H1 (cell line): ENCODE results near the gene RASGRF1. TPM values are rescaled to one million over a fixed set of nuclear protein-coding genes. Genes with fewer than 3 reads are reported as not detected.

Experiments
- CTCF ChIA-PET: fragments of 300-600 bp; sonication (Branson Sonifier 250); formaldehyde crosslinking; loops from one replicate; lab custom pipeline; 2021; ENCODE audit not compliant: partially characterized antibody; lab: Charles Lee
- POLR2A ChIA-PET: fragments of 300-600 bp; sonication (Branson Sonifier 250); formaldehyde crosslinking; loops from one replicate; lab custom pipeline; 2021; ENCODE audit warnings: inconsistent platforms; ENCODE audit not compliant: partially characterized antibody; lab: Charles Lee
- DNase-seq, 2 experiments: peaks; one replicate each; pipeline versions ENCODE4 v3.0.0 to v3.0.0-alpha.2; 2010 to 2022; ENCODE audit warnings: low spot score in 2 of 2, low read depth in 1 of 2, mixed read lengths in 1 of 2
- FAIRE-seq: peaks from 2 replicates; lab custom pipeline; 2011; peaks lifted over from hg19 to GRCh38; lab: Jason Lieb, UNC
- H2AFZ ChIP-seq: 2 replicates; pipeline ENCODE4 v1.8.1; 2012; ENCODE audit warnings: low read length, inconsistent platforms
- H2AK5ac ChIP-seq: 2 replicates; pipeline ENCODE4 v1.6.1; 2013; ENCODE audit warnings: low read depth, low read length
- H2BK120ac ChIP-seq: replicated peaks from 2 replicates; pipeline ENCODE3; 2013; ENCODE audit warnings: low read depth, low read length, inconsistent platforms
- H2BK12ac ChIP-seq: 2 replicates; pipeline ENCODE4 v1.6.1; 2013; ENCODE audit warnings: low read depth, low read length
- H2BK15ac ChIP-seq: 2 replicates; pipeline ENCODE4 v1.6.1; 2013; ENCODE audit warnings: low read length
- H2BK20ac ChIP-seq: 2 replicates; pipeline ENCODE4 v1.6.1; 2013; ENCODE audit warnings: low read length
- H2BK5ac ChIP-seq: 2 replicates; pipeline ENCODE4 v1.6.1; 2013; ENCODE audit warnings: low read depth, low read length
- H3K14ac ChIP-seq: 2 replicates; pipeline ENCODE4 v1.6.1; 2013; ENCODE audit warnings: inconsistent platforms; ENCODE audit not compliant: insufficient read length
- H3K18ac ChIP-seq: 2 replicates; pipeline ENCODE4 v1.6.1; 2013; ENCODE audit warnings: low read length; ENCODE audit errors: extremely low read depth
- H3K23ac ChIP-seq: 2 replicates; pipeline ENCODE4 v1.6.1; 2013; ENCODE audit warnings: inconsistent platforms; ENCODE audit not compliant: insufficient read length
- H3K23me2 ChIP-seq: 2 replicates; pipeline ENCODE4 v1.6.1; 2013; ENCODE audit warnings: low read depth, low read length
- H3K27ac ChIP-seq: 2 replicates; pipeline ENCODE4 v1.6.1; 2011; ENCODE audit warnings: low read depth, low read length, inconsistent platforms
- H3K27me3 ChIP-seq, 4 experiments: replicated peaks in 1 of 4; 1 replicate in 1 of 4; 2 replicates in 3 of 4; pipeline versions ENCODE4 v1.6.1 to v1.8.1; 2011 to 2013; ENCODE audit warnings: low read length in 3 of 4, mild to moderate bottlenecking in 3 of 4, inconsistent platforms in 2 of 4, mixed read lengths in 2 of 4, moderate library complexity in 1 of 4; ENCODE audit not compliant: control insufficient read depth in 3 of 4, insufficient read depth in 3 of 4; ENCODE audit errors: extremely low read depth in 1 of 4
- H3K36me3 ChIP-seq, 4 experiments: 2 replicates each; pipeline versions ENCODE4 v1.6.1 to v1.8.1; 2011 to 2013; ENCODE audit warnings: mild to moderate bottlenecking in 4 of 4, low read length in 3 of 4, moderate library complexity in 2 of 4, control low read depth in 1 of 4, inconsistent platforms in 1 of 4; ENCODE audit not compliant: insufficient read depth in 4 of 4, control insufficient read depth in 2 of 4
- H3K4ac ChIP-seq: replicated peaks from 2 replicates; pipeline ENCODE3; 2013; ENCODE audit warnings: low read length, low read depth, mixed read lengths, inconsistent platforms; ENCODE audit not compliant: insufficient read length
- H3K4me1 ChIP-seq, 4 experiments: replicated peaks in 1 of 4; 1 replicate in 1 of 4; 2 replicates in 3 of 4; pipeline versions ENCODE4 v1.6.1 to v1.8.1; 2011 to 2013; ENCODE audit warnings: low read length in 3 of 4, inconsistent platforms in 2 of 4, mixed read lengths in 1 of 4; ENCODE audit not compliant: insufficient read depth in 4 of 4, control insufficient read depth in 3 of 4
- H3K4me2 ChIP-seq, 2 experiments: 2 replicates each; pipeline versions ENCODE4 v1.6.1 to v1.8.1; 2011 to 2013; ENCODE audit warnings: low read depth in 2 of 2, low read length in 2 of 2, control low read depth in 1 of 2, inconsistent platforms in 1 of 2, mild to moderate bottlenecking in 1 of 2; ENCODE audit not compliant: insufficient read depth in 1 of 2
- H3K4me3 ChIP-seq, 4 experiments: fragments of 200-600, 300-600 bp in 1 of 4; sonication (generic), shearing (Covaris generic), sonication (Bioruptor Twin) in 1 of 4; 2 replicates each; pipeline versions ENCODE4 v1.5.1 to v1.8.1; 2011 to 2016; ENCODE audit warnings: low read length in 4 of 4, low read depth in 3 of 4, control low read depth in 2 of 4, inconsistent platforms in 2 of 4, mild to moderate bottlenecking in 2 of 4, mixed read lengths in 1 of 4, moderate library complexity in 1 of 4; ENCODE audit not compliant: insufficient read depth in 2 of 4; ENCODE audit errors: extremely low read depth in 1 of 4
- H3K56ac ChIP-seq: replicated peaks from 2 replicates; pipeline ENCODE3; 2013; ENCODE audit warnings: low read depth, mild to moderate bottlenecking, mixed read lengths, low read length, inconsistent platforms; ENCODE audit not compliant: insufficient read length
- H3K79me1 ChIP-seq: 2 replicates; pipeline ENCODE4 v1.6.1; 2013; ENCODE audit warnings: low read depth, low read length, control low read depth
- H3K79me2 ChIP-seq, 2 experiments: 2 replicates each; pipeline versions ENCODE4 v1.6.1 to v1.8.1; 2012 to 2013; ENCODE audit warnings: low read length in 2 of 2, mild to moderate bottlenecking in 2 of 2, inconsistent platforms in 1 of 2; ENCODE audit not compliant: insufficient read depth in 2 of 2, control insufficient read depth in 1 of 2
- H3K9ac ChIP-seq, 4 experiments: replicated peaks in 1 of 4; 1 replicate in 1 of 4; 2 replicates in 3 of 4; pipeline versions ENCODE4 v1.6.1 to v1.8.1; 2011 to 2013; ENCODE audit warnings: low read depth in 3 of 4, low read length in 3 of 4, control low read depth in 2 of 4, mild to moderate bottlenecking in 2 of 4, moderate library complexity in 2 of 4, inconsistent platforms in 1 of 4; ENCODE audit errors: extremely low read depth in 1 of 4
- H3K9me3 ChIP-seq, 2 experiments: 2 replicates each; pipeline versions ENCODE4 v1.6.1 to v1.8.1; 2012 to 2013; ENCODE audit warnings: mild to moderate bottlenecking in 2 of 2, moderate library complexity in 2 of 2, control low read depth in 1 of 2, inconsistent platforms in 1 of 2, low read depth in 1 of 2, low read length in 1 of 2, mixed read lengths in 1 of 2; ENCODE audit not compliant: insufficient read depth in 2 of 2
- H4K20me1 ChIP-seq, 2 experiments: replicated peaks in 1 of 2; 2 replicates each; pipeline versions ENCODE3 to v1.8.1; 2011 to 2013; ENCODE audit warnings: inconsistent platforms in 2 of 2, low read length in 2 of 2, mild to moderate bottlenecking in 1 of 2; ENCODE audit not compliant: insufficient read depth in 2 of 2, control insufficient read depth in 1 of 2
- H4K5ac ChIP-seq: 2 replicates; pipeline ENCODE4 v1.6.1; 2013; ENCODE audit warnings: low read length, low read depth, mixed read lengths, inconsistent platforms; ENCODE audit not compliant: insufficient read length
- H4K8ac ChIP-seq: 2 replicates; pipeline ENCODE4 v1.8.0; 2013; ENCODE audit warnings: mild to moderate bottlenecking, moderate library complexity, low read length, inconsistent platforms; ENCODE audit not compliant: insufficient read depth; ENCODE audit errors: extremely low read depth
- H4K91ac ChIP-seq: replicated peaks from 2 replicates; pipeline ENCODE3; 2013; ENCODE audit warnings: low read length, mixed read lengths, inconsistent platforms; ENCODE audit not compliant: insufficient read length
- ASH2L ChIP-seq: fragments of 200-600, 300-600 bp; sonication (generic); IDR thresholded peaks from one replicate; pipeline ENCODE4 v1.7.1; 2017; ENCODE audit warnings: low read length
- BACH1 ChIP-seq: IDR thresholded peaks from 2 replicates; pipeline ENCODE4 v1.6.1; 2012; ENCODE audit warnings: low read length, improper control_type of control experiment
- EZH2 ChIP-seq: fragments of 200-600 bp; sonication (generic); IDR thresholded peaks from 2 replicates; pipeline ENCODE4 v1.7.1; 2012; ENCODE audit warnings: low read depth, mild to moderate bottlenecking, moderate library complexity, low read length, inconsistent platforms; ENCODE audit not compliant: severe bottlenecking
- JUND ChIP-seq: IDR thresholded peaks from 2 replicates; pipeline ENCODE4 v1.6.1; 2011; ENCODE audit warnings: mild to moderate bottlenecking, improper control_type of control experiment, low read length
- SRF ChIP-seq: IDR thresholded peaks from 2 replicates; pipeline ENCODE4 v1.6.1; 2011; ENCODE audit warnings: mild to moderate bottlenecking, low read depth, low read length, moderate library complexity
- USF2 ChIP-seq: IDR thresholded peaks from 2 replicates; pipeline ENCODE4 v1.6.1; 2011; ENCODE audit warnings: low read length, improper control_type of control experiment
- WGBS, 2 experiments: shearing (Covaris generic) in 1 of 2; methylation state at CpG; one replicate each; pipeline versions ENCODE4 v1.1.6 to v1.1.7; 2013 to 2015; ENCODE audit warnings: low lambda C conversion rate in 2 of 2, mixed read lengths in 2 of 2, inconsistent platforms in 1 of 2, low coverage in 1 of 2, missing lambda C conversion rate in 1 of 2; ENCODE audit not compliant: insufficient replicate concordance in 2 of 2, insufficient coverage in 1 of 2, insufficient read length in 1 of 2; ENCODE audit errors: extremely low coverage in 1 of 2, missing lambda C conversion rate in 1 of 2; 5-methylcytosine and 5-hydroxymethylcytosine counted together
- polyA plus RNA-seq, 7 experiments: library from polyadenylated mRNA; depleted of rRNA in 3 of 7; stranded (reverse) in 5 of 7; unstranded in 2 of 7; fragments of >200 nt in 5 of 7; fragments of 200-250 nt in 2 of 7; gene quantifications; 1 replicate in 5 of 7; 2 replicates in 1 of 7; 4 replicates in 1 of 7; pipeline versions ENCODE4 v1.2.1 to v1.2.3, GENCODE V29; 2011 to 2013; ENCODE audit warnings: missing spikeins in 2 of 7, mixed read lengths in 2 of 7
- total RNA-seq: library from RNA; stranded (reverse); fragmentation: NEBNext Ultra II Directional; extraction: Animal tissue kit (Norgen Biotek cat#: 25700); gene quantifications from 2 replicates; pipeline ENCODE4 v1.2.1, GENCODE V29; 2021

RASGRF1 gene
- total and polyA plus RNA-seq, 2 of the 8 experiments (the other 6 are each of a cell fraction or from before 2014, with no cell fraction given) = 0.42 to 0.67 TPM

- no peaks in the 10 kb centered on the region; the same call in 1 of the 2 replicates for H3K23me2 ChIP-seq
- H3K4me3 ChIP-seq = no peak overlapping the region
- no peak overlapping the region for H3K18ac ChIP-seq
- CTCF ChIA-PET = interaction anchor here (1.2 to 3.7 kb wide), 8 partner anchors 8 to 79 kb away, joined by 3 to 23 read pairs (median 6); partner anchors contain the start of gene CTSH
- no peaks in the 10 kb centered on the region for H4K20me1 ChIP-seq
- no peak overlapping the region for H3K56ac ChIP-seq
- H2BK20ac ChIP-seq = no peak overlapping the region
- no peak overlapping the region for H3K23ac ChIP-seq
- WGBS, 2 experiments = 84% methylated on average over 10 of the region's 10 CpGs; no CpG with 5 or more reads in 1 of the 2 experiments
- H3K9ac ChIP-seq = no peak overlapping the region
- POLR2A ChIA-PET = interaction anchor here (0.7 to 1.6 kb wide), 2 partner anchors 43 to 160 kb away, joined by 3 read pairs; partner anchors contain the start of gene CTSH
- H4K91ac ChIP-seq = no peak overlapping the region
- DNase-seq = no peak
- FAIRE-seq = no peak
- no peak overlapping the region for H2BK120ac ChIP-seq
- no peak overlapping the region for H3K4ac ChIP-seq
- H2AFZ ChIP-seq = no peak overlapping the region
- H3K79me1 ChIP-seq = no peaks in the 10 kb centered on the region
- no peaks in the 10 kb centered on the region for H3K36me3 ChIP-seq
- H3K27ac ChIP-seq = no peak overlapping the region
- H2AK5ac ChIP-seq = no peak overlapping the region
- no peak overlapping the region for H4K8ac ChIP-seq
- H3K79me2 ChIP-seq = no peaks in the 10 kb centered on the region
- no peak overlapping the region for H3K4me2 ChIP-seq
- TF ChIP-seq SRF = no peak
- TF ChIP-seq JUND = no peak
- no peak for TF ChIP-seq BACH1
- no peak for TF ChIP-seq ASH2L
- TF ChIP-seq EZH2 = no peak
- TF ChIP-seq USF2 = no peak
- H3K4me1 ChIP-seq = no peaks in the 10 kb centered on the region
- no peaks in the 10 kb centered on the region; a peak in 1 of 7 replicates for H3K27me3 ChIP-seq
- H4K5ac ChIP-seq = no peak overlapping the region
- no peak overlapping the region for H2BK12ac ChIP-seq
- H3K14ac ChIP-seq = no peak overlapping the region
- H3K9me3 ChIP-seq = no peaks in the 10 kb centered on the region
- no peak overlapping the region for H2BK5ac ChIP-seq
- no peak overlapping the region for H2BK15ac ChIP-seq
Measured at GRCh38 chr15:78987556-78988360, 102.8 kb downstream of the RASGRF1 start.
